H9 (cell line): ENCODE measurements around the gene ADORA3. TPM values are rescaled to one million over a fixed set of nuclear protein-coding genes. Genes with fewer than 3 reads are reported as not detected.

Source experiments
- DNase-seq: peaks from one replicate; pipeline ENCODE4 v3.0.0-alpha.2; 2017
- H2AFZ ChIP-seq: one replicate; pipeline ENCODE4 v1.6.1; 2013; ENCODE audit warnings: mild to moderate bottlenecking, low read length, control low read depth, moderate library complexity
- H2AK5ac ChIP-seq: 2 replicates; pipeline ENCODE4 v1.6.1; 2013; ENCODE audit warnings: low read length, control low read depth, mixed read lengths; ENCODE audit not compliant: insufficient read length
- H2BK120ac ChIP-seq: one replicate; pipeline ENCODE4 v1.6.1; 2013; ENCODE audit warnings: low read depth, mild to moderate bottlenecking, low read length, control low read depth, inconsistent platforms; ENCODE audit not compliant: poor library complexity, severe bottlenecking
- H2BK12ac ChIP-seq: 2 replicates; pipeline ENCODE4 v1.6.1; 2013; ENCODE audit warnings: low read length, control low read depth, mixed read lengths, low read depth; ENCODE audit not compliant: insufficient read length
- H2BK15ac ChIP-seq: 2 replicates; pipeline ENCODE4 v1.6.1; 2013; ENCODE audit warnings: low read depth, low read length, control low read depth
- H2BK20ac ChIP-seq: one replicate; pipeline ENCODE4 v1.6.1; 2013; ENCODE audit warnings: low read depth, mild to moderate bottlenecking, low read length, control low read depth, inconsistent platforms; ENCODE audit not compliant: poor library complexity, severe bottlenecking
- H2BK5ac ChIP-seq: 2 replicates; pipeline ENCODE4 v1.6.1; 2013; ENCODE audit warnings: low read length, control low read depth, mixed read lengths; ENCODE audit not compliant: insufficient read length
- H3K14ac ChIP-seq: 2 replicates; pipeline ENCODE4 v1.6.1; 2013; ENCODE audit warnings: low read length, control low read depth; ENCODE audit not compliant: insufficient read depth
- H3K18ac ChIP-seq: 2 replicates; pipeline ENCODE4 v1.6.1; 2013; ENCODE audit warnings: low read depth, mild to moderate bottlenecking, mixed read lengths, low read length, control low read depth; ENCODE audit not compliant: insufficient read length
- H3K23ac ChIP-seq: 2 replicates; pipeline ENCODE4 v1.6.1; 2013; ENCODE audit warnings: low read length, control low read depth, mixed read lengths, low read depth; ENCODE audit not compliant: insufficient read length
- H3K23me2 ChIP-seq: 2 replicates; pipeline ENCODE4 v1.6.1; 2013; ENCODE audit warnings: low read depth, mild to moderate bottlenecking, mixed read lengths, low read length, control low read depth; ENCODE audit not compliant: insufficient read length, poor library complexity, severe bottlenecking
- H3K27ac ChIP-seq: 2 replicates; pipeline ENCODE4 v1.5.1; 2013; ENCODE audit warnings: low read length, control low read depth, mixed read lengths, low read depth; ENCODE audit not compliant: insufficient read length
- H3K27me3 ChIP-seq: 2 replicates; pipeline ENCODE4 v1.6.1; 2013; ENCODE audit warnings: low read length, control low read depth, inconsistent platforms; ENCODE audit not compliant: insufficient read depth
- H3K4ac ChIP-seq: 2 replicates; pipeline ENCODE4 v1.6.1; 2013; ENCODE audit warnings: low read depth, mild to moderate bottlenecking, control low read depth, inconsistent platforms, low read length, moderate library complexity
- H3K4me1 ChIP-seq: 2 replicates; pipeline ENCODE4 v1.6.1; 2013; ENCODE audit warnings: low read length, control low read depth, inconsistent platforms; ENCODE audit not compliant: insufficient read depth
- H3K4me2 ChIP-seq: 2 replicates; pipeline ENCODE4 v1.6.1; 2013; ENCODE audit warnings: low read length, control low read depth, mixed read lengths; ENCODE audit not compliant: insufficient read length, insufficient read depth
- H3K56ac ChIP-seq: 2 replicates; pipeline ENCODE4 v1.6.1; 2013; ENCODE audit warnings: low read depth, mild to moderate bottlenecking, mixed read lengths, low read length, control low read depth; ENCODE audit not compliant: insufficient read length
- H3K79me1 ChIP-seq: 2 replicates; pipeline ENCODE4 v1.6.1; 2013; ENCODE audit warnings: low read depth, mild to moderate bottlenecking, moderate library complexity, low read length, control low read depth, inconsistent platforms; ENCODE audit not compliant: insufficient read depth, poor library complexity, severe bottlenecking
- H3K79me2 ChIP-seq: 2 replicates; pipeline ENCODE4 v1.6.1; 2013; ENCODE audit warnings: low read length, control low read depth, inconsistent platforms; ENCODE audit not compliant: insufficient read depth
- H3K9ac ChIP-seq: 2 replicates; pipeline ENCODE4 v1.6.1; 2013; ENCODE audit warnings: low read length, control low read depth, mixed read lengths; ENCODE audit not compliant: insufficient read length; ENCODE audit errors: extremely low read depth
- H3K9me3 ChIP-seq: one replicate; pipeline ENCODE4 v1.6.1; 2013; ENCODE audit warnings: low read depth, low read length, inconsistent platforms; ENCODE audit not compliant: control insufficient read depth
- H3T11ph ChIP-seq: one replicate; pipeline ENCODE4 v1.6.1; 2013; ENCODE audit warnings: mild to moderate bottlenecking, low read length, control low read depth, inconsistent platforms
- H4K20me1 ChIP-seq: one replicate; pipeline ENCODE4 v1.6.1; 2013; ENCODE audit not compliant: control insufficient read depth, insufficient read length, insufficient read depth
- H4K5ac ChIP-seq: 2 replicates; pipeline ENCODE4 v1.6.1; 2013; ENCODE audit warnings: low read depth, mild to moderate bottlenecking, mixed read lengths, low read length, control low read depth; ENCODE audit not compliant: insufficient read length
- H4K8ac ChIP-seq: replicated peaks from 2 replicates; pipeline ENCODE4 v1.6.1; 2013; ENCODE audit warnings: low read length, control low read depth, mixed read lengths, low read depth; ENCODE audit not compliant: insufficient read length
- H4K91ac ChIP-seq: 2 replicates; pipeline ENCODE4 v1.6.1; 2013; ENCODE audit warnings: low read depth, mild to moderate bottlenecking, moderate library complexity, mixed read lengths, low read length, control low read depth; ENCODE audit not compliant: insufficient read length
- H3K27ac Mint-ChIP-seq, 3 experiments: 2 replicates in 2 of 3; 3 replicates in 1 of 3; pipeline ENCODE4 v1.8.0; 2020 to 2021; ENCODE audit warnings: mixed read lengths in 3 of 3, mild to moderate bottlenecking in 1 of 3, moderate library complexity in 1 of 3
- H3K27me3 Mint-ChIP-seq: 2 replicates; pipeline ENCODE4 v1.8.0; 2021; ENCODE audit warnings: low read depth, mild to moderate bottlenecking, moderate library complexity, mixed read lengths
- H3K36me3 Mint-ChIP-seq, 3 experiments: 2 replicates in 2 of 3; 3 replicates in 1 of 3; pipeline ENCODE4 v1.8.0; 2020 to 2021; ENCODE audit warnings: low read depth in 3 of 3, mixed read lengths in 3 of 3; ENCODE audit not compliant: insufficient read depth in 1 of 3
- H3K4me1 Mint-ChIP-seq, 2 experiments: 2 replicates each; pipeline ENCODE4 v1.8.0; 2020; ENCODE audit warnings: mixed read lengths in 2 of 2
- H3K4me3 Mint-ChIP-seq, 2 experiments: 2 replicates in 1 of 2; 3 replicates in 1 of 2; pipeline ENCODE4 v1.8.0; 2020 to 2021; ENCODE audit warnings: mild to moderate bottlenecking in 2 of 2, mixed read lengths in 2 of 2, moderate library complexity in 1 of 2
- H3K9me3 Mint-ChIP-seq, 2 experiments: 2 replicates in 1 of 2; 3 replicates in 1 of 2; pipeline ENCODE4 v1.8.0; 2020; ENCODE audit warnings: mild to moderate bottlenecking in 2 of 2, mixed read lengths in 2 of 2, moderate library complexity in 1 of 2
- WGBS: extraction: QIAGEN DNeasy Blood & Tissue Kit; methylation state at CpG from one replicate; pipeline ENCODE4 v1.1.7; 2013; ENCODE audit warnings: missing lambda C conversion rate, low lambda C conversion rate, mixed read lengths; ENCODE audit not compliant: insufficient read length; ENCODE audit errors: extremely low coverage; 5-methylcytosine and 5-hydroxymethylcytosine counted together
- total RNA-seq: library from RNA; stranded (reverse); gene quantifications from 2 replicates; pipeline ENCODE4 v1.2.1, GENCODE V29; 2021
- TF ChIP-seq, protein P1 (sequence below): fragments of 200-600 bp; sonication (generic); conservative IDR thresholded peaks from 3 replicates; pipeline ENCODE4 v1.8.0; 2021; ENCODE audit warnings: antibody characterized with exemption, mild to moderate bottlenecking

ADORA3 gene
- total RNA-seq, 1 experiment from 2014 or later, result not detected

DNA sequence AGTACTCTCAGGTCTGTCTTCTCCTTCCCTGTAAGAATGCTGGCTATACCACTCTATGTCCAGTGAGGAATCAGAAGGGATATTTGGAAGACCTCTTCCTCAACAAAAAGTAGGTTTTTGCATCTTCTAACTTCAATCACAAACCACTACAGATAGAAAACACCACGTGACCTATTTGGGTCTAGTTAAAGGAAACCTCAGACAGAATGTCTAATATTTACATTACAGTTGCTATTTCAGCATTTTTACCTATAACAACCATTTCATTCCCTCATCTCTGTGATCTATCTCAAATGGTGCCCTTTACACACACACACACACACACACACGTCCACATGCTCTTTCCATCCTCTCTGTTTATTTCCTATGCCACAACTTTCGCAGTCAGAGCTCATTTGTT, 7.9 kb upstream of the ADORA3 start:
- H3K18ac ChIP-seq, result no peak overlapping the region
- Mint-ChIP-seq H3K27me3 (peaks cover 3% of the 10 kb centered on the region), H3K4me3 (no peak overlapping the region), H3K36me3 (no peaks in the 10 kb centered on the region), H3K27ac (no peak overlapping the region), H3K9me3 (no peaks in the 10 kb centered on the region), H3K4me1 (peaks cover 10 to 11% of the 10 kb centered on the region in 2 experiments)
- H3K23ac ChIP-seq, result no peak overlapping the region
- H4K91ac ChIP-seq, result no peak overlapping the region
- no peaks in the 10 kb centered on the region for H3K79me1 ChIP-seq
- no peak overlapping the region for H3K4ac ChIP-seq
- DNase-seq, result no peak
- H4K20me1 ChIP-seq, result no peaks in the 10 kb centered on the region
- no peak overlapping the region for H3K14ac ChIP-seq
- H2AK5ac ChIP-seq, result no peak overlapping the region
- H3K79me2 ChIP-seq, result no peaks in the 10 kb centered on the region
- no peak overlapping the region for H2BK15ac ChIP-seq
- H3K9ac ChIP-seq, result no peak overlapping the region
- H3T11ph ChIP-seq, result no peak overlapping the region
- H4K8ac ChIP-seq, result no peak overlapping the region
- H3K9me3 ChIP-seq, result no peaks in the 10 kb centered on the region
- no peak overlapping the region for H3K4me2 ChIP-seq
- no CpG with 5 or more reads among the region's 3 CpGs for WGBS
- no peak overlapping the region for H3K56ac ChIP-seq
- H2BK20ac ChIP-seq, result no peak overlapping the region
- no peak overlapping the region for H2BK120ac ChIP-seq
- no peaks in the 10 kb centered on the region for H3K27me3 ChIP-seq
- no peak overlapping the region for H3K27ac ChIP-seq
- no peaks in the 10 kb centered on the region for H3K23me2 ChIP-seq
- H2BK5ac ChIP-seq, result no peak overlapping the region
- TF ChIP-seq, protein P1, sequence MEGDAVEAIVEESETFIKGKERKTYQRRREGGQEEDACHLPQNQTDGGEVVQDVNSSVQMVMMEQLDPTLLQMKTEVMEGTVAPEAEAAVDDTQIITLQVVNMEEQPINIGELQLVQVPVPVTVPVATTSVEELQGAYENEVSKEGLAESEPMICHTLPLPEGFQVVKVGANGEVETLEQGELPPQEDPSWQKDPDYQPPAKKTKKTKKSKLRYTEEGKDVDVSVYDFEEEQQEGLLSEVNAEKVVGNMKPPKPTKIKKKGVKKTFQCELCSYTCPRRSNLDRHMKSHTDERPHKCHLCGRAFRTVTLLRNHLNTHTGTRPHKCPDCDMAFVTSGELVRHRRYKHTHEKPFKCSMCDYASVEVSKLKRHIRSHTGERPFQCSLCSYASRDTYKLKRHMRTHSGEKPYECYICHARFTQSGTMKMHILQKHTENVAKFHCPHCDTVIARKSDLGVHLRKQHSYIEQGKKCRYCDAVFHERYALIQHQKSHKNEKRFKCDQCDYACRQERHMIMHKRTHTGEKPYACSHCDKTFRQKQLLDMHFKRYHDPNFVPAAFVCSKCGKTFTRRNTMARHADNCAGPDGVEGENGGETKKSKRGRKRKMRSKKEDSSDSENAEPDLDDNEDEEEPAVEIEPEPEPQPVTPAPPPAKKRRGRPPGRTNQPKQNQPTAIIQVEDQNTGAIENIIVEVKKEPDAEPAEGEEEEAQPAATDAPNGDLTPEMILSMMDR, result no peak
- no peak overlapping the region for H4K5ac ChIP-seq
- no peak overlapping the region for H2AFZ ChIP-seq
- no peak overlapping the region for H2BK12ac ChIP-seq
- H3K4me1 ChIP-seq, result no peaks in the 10 kb centered on the region
